GM21526 (cell line): Measurements from ENCODE around the gene P2RY14.
"Not testable (repeated sequence)": the region's sequence is repeated elsewhere in the genome, so short reads cannot be mapped to it uniquely, and the experiment has no call there.

Source experiments
- ATAC-seq: cut with Tn5 transposase; IDR thresholded peaks from one replicate; pipeline ENCODE4 v1.9.1; 2021; ENCODE audit warnings: moderate library complexity; ENCODE audit not compliant: unreplicated experiment, low FRiP score

P2RY14 gene

GRCh38 chr3:151265166-151265565 is 13.2 kb downstream of the P2RY14 start:
- no peak for ATAC-seq

- no peak for ATAC-seq
These were observed 13.7 kb downstream of the P2RY14 start for GRCh38 chr3:151264605-151265004.

- ATAC-seq, result no peak
These were observed 15.3 kb downstream of the P2RY14 start for GRCh38 chr3:151262871-151263525.

GRCh38 chr3:151259664-151260063 is 18.7 kb downstream of the P2RY14 start:
- ATAC-seq, result no peak

GRCh38 chr3:151256749-151257148 is 21.6 kb downstream of the P2RY14 start:
- ATAC-seq, result no peak

GRCh38 chr3:151248772-151249337 is 29.5 kb downstream of the P2RY14 start:
- no peak for ATAC-seq

GRCh38 chr3:151242006-151242405 is 36.3 kb downstream of the P2RY14 start:
- ATAC-seq, result not testable (repeated sequence)

GRCh38 chr3:151236736-151237135 is 41.6 kb downstream of the P2RY14 start:
- no peak for ATAC-seq

GRCh38 chr3:151236316-151236715 is 42.0 kb downstream of the P2RY14 start:
- no peak for ATAC-seq

- no peak for ATAC-seq
These were observed 43.5 kb downstream of the P2RY14 start for GRCh38 chr3:151234825-151235224.

GRCh38 chr3:151232991-151233390 is 45.4 kb downstream of the P2RY14 start:
- ATAC-seq, result no peak

- not testable (repeated sequence) for ATAC-seq
These were observed 45.9 kb downstream of the P2RY14 start for GRCh38 chr3:151232403-151232802.

GRCh38 chr3:151230646-151231045 is 47.7 kb downstream of the P2RY14 start:
- ATAC-seq, result no peak

GRCh38 chr3:151228666-151229040 is 49.7 kb downstream of the P2RY14 start:
- no peak for ATAC-seq

GRCh38 chr3:151227807-151228665 is 50.3 kb downstream of the P2RY14 start:
- ATAC-seq, result peak; percentile 85

GRCh38 chr3:151227266-151227806 is 51.0 kb downstream of the P2RY14 start:
- peak; percentile 40 for ATAC-seq

GRCh38 chr3:151226825-151227224 is 51.5 kb downstream of the P2RY14 start:
- ATAC-seq, result no peak

- ATAC-seq, result no peak
These were observed 52.2 kb downstream of the P2RY14 start for GRCh38 chr3:151226088-151226563.

GRCh38 chr3:151225040-151225975 is 53.0 kb downstream of the P2RY14 start:
- ATAC-seq, result no peak

- ATAC-seq, result no peak
These were observed 54.0 kb downstream of the P2RY14 start for GRCh38 chr3:151224268-151224866.
